ENCODE measurements around the gene PCBP1.

The PCBP1 gene

DNA sequence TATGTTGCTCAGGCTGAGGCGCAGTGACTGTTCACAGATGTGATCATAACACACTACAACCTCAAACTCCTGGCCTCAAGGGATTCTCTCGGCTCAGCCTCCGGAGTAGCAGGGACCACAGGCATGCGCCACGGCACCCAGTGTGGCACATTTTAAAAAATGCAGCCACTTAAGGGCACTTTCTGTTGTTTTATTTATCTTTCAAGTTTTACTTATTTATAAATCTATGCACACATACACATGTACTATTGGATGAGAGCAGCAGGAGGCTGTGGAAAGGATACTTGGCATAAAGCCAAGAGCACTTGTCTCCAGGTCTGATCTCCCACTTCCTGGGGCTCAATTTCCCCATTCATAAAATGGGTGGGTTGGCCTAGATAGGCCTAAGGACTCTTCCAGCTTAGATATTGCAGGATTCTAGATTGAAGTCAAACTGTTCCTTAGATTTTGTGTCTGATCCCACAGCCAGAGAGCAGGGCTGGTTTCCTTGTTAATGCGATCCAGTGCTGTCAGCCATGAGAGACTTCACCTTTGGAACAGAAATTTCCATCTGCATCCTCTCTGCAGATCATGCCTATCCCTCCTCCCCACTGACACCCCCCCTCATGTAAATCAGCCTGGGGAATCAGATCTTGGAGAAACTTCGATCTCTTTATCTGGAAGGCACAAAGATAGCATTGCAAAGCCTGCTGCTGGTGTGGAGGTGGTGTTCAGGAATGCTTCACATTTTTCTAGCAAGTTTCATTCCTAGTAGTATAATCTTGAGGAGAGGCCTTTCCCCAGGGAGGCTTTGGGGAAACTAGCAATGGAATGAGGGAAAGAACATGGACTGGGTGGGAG is 24.7 kb downstream of the PCBP1 start:
- in situ Hi-C loops (cut with HindIII; ENCODE audit: low pct_unique_long_range_greater_than_20kb, low sequenced_read_pairs): no loop called here
- TF ChIP-seq JUND (IDR thresholded peaks at IDR 0.05; ENCODE audit: low read depth): no peak
- DNase-seq (ENCODE audit: low read depth in 1 of 2, low spot score in 1 of 2): no peak

DNA sequence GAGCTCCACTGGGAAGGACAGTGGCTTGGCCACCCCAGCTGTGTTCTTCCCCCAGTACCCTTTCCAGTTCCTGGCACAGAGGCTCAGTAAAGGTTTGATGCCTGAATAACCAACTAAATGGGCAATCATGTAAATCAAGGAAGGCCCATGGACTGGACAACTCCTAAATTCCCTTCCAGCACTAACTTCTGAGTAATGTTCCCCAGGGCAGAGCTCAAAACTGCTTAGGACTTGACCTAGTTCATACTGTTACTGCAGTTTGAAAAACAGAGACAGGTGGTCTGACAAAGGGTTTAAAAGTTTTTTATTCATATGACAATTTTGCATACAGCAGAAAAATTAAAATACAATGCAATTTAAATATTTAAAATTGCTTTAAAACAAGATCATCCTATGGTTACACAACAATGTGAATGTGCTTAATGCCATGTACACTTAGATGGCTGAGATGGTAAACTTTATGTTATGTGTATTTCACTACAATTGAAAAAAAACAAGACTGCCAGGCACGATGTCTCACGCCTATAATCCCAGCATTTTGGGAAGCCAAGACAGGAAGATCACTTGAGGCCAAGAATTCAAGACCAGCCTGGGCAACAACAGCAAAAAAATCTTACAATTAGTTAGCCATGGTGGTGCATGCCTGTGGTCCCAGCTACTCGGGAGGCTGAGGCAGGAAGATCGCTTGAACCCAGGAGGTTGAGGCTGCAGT is 26.2 kb downstream of the PCBP1 start:
- DNase-seq (ENCODE audit: low read depth in 1 of 2, low spot score in 1 of 2): no peak
- no peak for TF ChIP-seq JUND (IDR thresholded peaks at IDR 0.05; ENCODE audit: low read depth)
- in situ Hi-C loops (cut with HindIII; ENCODE audit: low pct_unique_long_range_greater_than_20kb, low sequenced_read_pairs): no loop called here

DNA sequence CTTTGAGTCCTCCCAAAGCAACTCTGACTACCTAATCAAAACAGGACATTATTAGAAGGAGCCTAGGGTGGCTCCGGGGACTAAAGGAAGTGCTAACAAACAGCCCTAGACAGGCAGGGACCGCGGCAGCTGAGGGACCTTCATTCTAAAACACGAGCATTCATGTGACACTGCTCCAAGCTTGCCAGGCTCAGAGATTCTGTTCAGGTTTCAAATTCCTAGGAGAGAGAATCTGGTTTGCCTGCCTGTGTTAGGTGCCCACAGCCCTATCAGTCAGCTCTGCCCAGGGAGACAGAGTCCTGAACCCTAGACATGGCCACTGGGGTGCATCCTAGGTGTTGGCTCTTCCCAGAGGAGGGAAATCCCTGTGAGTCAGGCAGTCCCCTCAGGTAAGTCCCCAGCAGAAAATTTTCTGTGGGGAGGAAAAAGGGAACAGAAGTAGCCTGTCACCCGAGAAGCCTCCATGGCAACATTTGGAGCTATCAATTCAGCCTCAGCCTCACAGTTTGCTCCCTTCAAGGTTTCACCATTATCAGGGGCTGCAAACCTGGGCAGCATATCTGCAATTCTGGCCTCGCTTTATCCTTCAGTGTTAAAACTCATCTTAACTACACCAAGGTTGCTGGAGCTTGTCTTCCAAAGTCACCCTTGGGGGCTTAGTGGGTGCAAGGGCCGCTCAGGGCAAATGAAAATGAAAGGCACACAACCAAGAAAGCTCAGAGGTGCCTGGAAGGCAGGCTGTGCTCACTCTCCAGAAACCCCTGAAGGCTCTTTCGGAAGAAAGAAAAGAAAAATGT is 28.6 kb downstream of the PCBP1 start:
- TF ChIP-seq JUND (IDR thresholded peaks at IDR 0.05; ENCODE audit: low read depth): no peak
- no peak for DNase-seq (ENCODE audit: low read depth in 1 of 2, low spot score in 1 of 2)
- in situ Hi-C loops (cut with HindIII; ENCODE audit: low pct_unique_long_range_greater_than_20kb, low sequenced_read_pairs): no loop called here

- TF ChIP-seq JUND (IDR thresholded peaks at IDR 0.05; ENCODE audit: low read depth): no peak
- DNase-seq (ENCODE audit: low read depth in 1 of 2, low spot score in 1 of 2): no peak
- in situ Hi-C loops (cut with HindIII; ENCODE audit: low pct_unique_long_range_greater_than_20kb, low sequenced_read_pairs): no loop called here
These were observed 29.8 kb downstream of the PCBP1 start for GRCh38 chr2:70116936-70117552.

DNA sequence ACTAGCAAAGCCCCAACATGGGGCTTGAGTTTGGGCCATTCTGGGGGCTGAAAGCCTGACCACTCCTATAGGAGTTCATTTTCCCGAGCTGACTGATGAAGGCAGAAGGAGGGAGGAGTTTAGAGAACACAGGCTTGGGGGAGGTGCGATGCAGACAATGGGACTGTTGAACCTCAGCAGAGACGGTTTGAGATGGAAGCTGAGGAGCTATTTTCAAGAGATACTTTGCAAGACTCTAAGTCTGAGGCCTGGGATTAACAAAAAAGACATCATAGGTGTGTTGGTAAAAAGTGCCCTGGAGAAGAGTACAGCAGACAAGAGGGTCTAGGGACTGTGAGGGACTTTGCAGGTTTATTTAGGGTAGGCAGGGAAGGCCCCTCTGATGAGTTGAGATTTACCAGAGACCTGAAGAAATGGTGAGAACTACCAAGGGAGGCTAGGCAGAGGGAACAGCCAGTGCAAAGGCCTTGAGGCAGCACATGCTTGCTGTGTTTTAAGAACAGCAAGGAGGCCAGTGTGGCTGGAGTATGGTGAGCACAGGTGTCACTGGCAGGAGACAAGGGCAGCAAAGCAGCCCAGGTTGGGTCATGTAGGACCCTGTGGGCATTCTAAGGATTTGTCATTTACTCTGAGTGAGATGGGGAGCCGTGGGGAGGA is 31.6 kb downstream of the PCBP1 start:
- no peak for DNase-seq (ENCODE audit: low read depth in 1 of 2, low spot score in 1 of 2)
- no peak for TF ChIP-seq JUND (IDR thresholded peaks at IDR 0.05; ENCODE audit: low read depth)
- in situ Hi-C loops (cut with HindIII; ENCODE audit: low pct_unique_long_range_greater_than_20kb, low sequenced_read_pairs): no loop called here

DNA sequence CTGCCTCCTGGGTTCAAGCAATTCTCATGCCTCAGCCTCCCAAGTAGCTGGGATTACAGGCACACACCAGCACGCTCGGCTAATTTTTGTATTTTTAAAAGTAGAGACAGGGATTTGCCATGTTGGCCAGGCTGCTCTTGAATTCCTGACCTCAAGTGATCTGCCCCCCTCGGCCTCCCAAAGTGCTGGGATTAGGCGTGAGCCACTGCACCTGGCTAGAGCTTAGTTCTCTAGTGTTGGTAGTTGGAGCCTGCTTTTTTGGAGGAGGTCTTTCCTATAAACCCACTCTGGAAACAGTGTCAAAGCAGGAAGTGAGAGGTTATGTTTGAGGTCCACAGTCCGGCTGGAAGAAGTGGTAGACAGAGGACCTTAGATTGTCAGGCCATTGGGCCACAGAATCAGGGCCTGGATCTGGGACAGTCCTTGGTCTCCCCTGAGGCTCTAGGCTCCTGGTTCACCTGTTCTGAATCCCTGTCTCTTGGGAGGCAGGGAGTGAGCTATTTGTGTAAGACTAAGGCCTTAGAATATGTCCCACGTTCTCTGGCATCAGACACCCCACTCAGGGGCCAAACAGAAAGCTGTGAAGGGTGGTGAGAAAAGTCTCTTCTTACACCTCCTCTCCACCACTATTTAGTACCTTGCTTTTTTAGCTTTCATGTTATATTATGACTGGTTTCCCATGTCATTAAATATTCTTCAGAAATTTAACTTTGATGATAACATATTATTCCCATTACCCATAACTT is 34.5 kb downstream of the PCBP1 start:
- DNase-seq (ENCODE audit: low read depth in 1 of 2, low spot score in 1 of 2): no peak
- in situ Hi-C loops (cut with HindIII; ENCODE audit: low pct_unique_long_range_greater_than_20kb, low sequenced_read_pairs): no loop called here

GRCh38 chr2:70122470-70122869 is 35.2 kb downstream of the PCBP1 start:
- TF ChIP-seq JUND (IDR thresholded peaks at IDR 0.05; ENCODE audit: low read depth): no peak
- in situ Hi-C loops (cut with HindIII; ENCODE audit: low pct_unique_long_range_greater_than_20kb, low sequenced_read_pairs): no loop called here
- DNase-seq (ENCODE audit: low read depth in 1 of 2, low spot score in 1 of 2): no peak

More for the DNA sequence above, 34.5 kb downstream of the PCBP1 start:
- TF ChIP-seq JUND (IDR thresholded peaks at IDR 0.05; ENCODE audit: low read depth): no peak

DNA sequence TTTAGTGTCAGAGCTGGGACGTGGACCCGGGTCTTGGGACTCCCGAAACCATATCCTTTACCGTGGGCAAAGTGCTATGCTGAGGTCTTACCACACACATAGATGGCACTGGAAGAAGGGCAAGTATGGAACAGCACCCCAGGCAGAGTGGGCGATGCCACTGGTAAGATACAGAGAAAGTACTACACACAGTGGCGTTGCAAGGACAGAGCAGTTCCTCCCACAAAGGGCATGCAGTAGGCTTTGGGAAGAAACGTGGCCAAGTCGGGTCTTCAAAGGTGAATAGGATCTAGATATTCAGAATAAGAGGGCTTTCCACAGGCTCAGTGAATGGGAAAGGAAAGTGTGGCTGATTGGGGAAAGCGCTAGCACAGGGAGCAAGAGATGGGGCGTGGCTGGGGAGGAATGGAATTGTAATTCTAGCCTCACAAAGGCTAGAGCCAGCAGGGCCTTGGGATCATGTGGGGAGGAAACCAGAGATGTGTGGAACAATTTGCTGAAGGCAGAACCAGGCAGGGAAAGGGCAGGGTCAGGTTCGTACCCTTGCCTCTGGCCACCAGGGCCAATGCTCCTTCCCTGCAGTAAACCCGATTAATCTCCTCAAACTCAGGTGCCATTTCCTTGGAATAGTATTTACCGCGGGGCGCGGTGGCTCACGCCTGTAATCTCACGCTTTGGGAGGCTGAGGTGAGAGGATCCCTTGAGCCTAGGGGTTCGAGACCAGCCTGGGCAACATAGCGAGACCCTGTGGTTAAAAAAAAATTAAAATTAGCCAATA is 36.0 kb downstream of the PCBP1 start:
- no peak for TF ChIP-seq JUND (IDR thresholded peaks at IDR 0.05; ENCODE audit: low read depth)

GRCh38 chr2:70123829-70124116 is 36.5 kb downstream of the PCBP1 start:
- TF ChIP-seq JUND (IDR thresholded peaks at IDR 0.05; ENCODE audit: low read depth): no peak
- DNase-seq (ENCODE audit: low read depth in 1 of 2, low spot score in 1 of 2): no peak
- in situ Hi-C loops (cut with HindIII; ENCODE audit: low pct_unique_long_range_greater_than_20kb, low sequenced_read_pairs): no loop called here

More for the DNA sequence above, 36.0 kb downstream of the PCBP1 start:
- peak in 1 of 2 experiments; percentile 78 for DNase-seq (ENCODE audit: low read depth in 1 of 2, low spot score in 1 of 2)
- in situ Hi-C loops (cut with HindIII; ENCODE audit: low pct_unique_long_range_greater_than_20kb, low sequenced_read_pairs): no loop called here

DNA sequence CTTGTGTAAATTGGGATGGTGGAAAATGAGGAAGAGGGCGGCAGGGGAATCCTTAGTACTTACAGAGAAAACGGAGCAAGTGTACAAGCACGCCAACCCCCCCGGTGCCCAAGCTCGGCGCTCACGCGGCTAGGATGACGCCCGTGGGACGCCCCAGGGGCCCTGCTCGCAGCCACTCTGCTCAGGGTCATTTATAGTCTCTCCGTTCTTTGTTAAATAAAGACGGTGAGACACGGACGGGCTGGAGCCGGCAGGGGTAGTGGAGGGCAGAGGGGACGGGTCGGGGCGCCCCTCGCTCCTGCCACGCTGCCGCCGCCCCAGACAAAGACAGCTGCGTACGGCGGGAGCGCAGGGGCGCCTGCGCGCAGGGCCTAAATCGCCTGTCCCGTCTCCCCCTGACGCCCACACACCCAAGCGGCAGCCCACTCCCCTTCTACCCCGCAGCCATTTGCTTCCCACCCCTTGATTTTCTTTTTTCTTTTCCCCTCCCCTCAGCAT is 37.8 kb downstream of the PCBP1 start:
- peak in 1 of 2 experiments; percentile 58 for DNase-seq (ENCODE audit: low read depth in 1 of 2, low spot score in 1 of 2)
- in situ Hi-C loops (cut with HindIII; ENCODE audit: low pct_unique_long_range_greater_than_20kb, low sequenced_read_pairs): no loop called here
- TF ChIP-seq JUND (IDR thresholded peaks at IDR 0.05; ENCODE audit: low read depth): no peak

DNA sequence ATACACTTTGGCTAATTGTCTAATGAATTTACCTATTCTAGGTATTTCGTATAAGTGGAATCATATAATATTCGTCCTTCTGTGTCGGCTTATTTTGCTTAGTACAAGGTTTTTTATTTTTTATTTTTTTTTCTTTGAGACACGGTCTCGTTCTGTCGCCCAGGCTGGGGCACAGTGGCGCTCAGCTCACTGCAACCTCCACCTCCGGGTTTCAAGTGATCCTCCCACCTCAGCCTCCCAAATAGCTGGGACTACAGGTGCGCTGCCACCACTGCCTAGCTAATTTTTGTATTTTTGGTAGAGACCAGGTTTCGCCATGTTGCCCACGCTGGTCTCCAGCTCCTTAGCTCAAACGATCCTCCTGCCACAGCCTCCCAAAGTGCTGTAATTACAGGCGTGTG is 38.2 kb downstream of the PCBP1 start:
- in situ Hi-C loops (cut with HindIII; ENCODE audit: low pct_unique_long_range_greater_than_20kb, low sequenced_read_pairs): no loop called here
- DNase-seq (ENCODE audit: low read depth in 1 of 2, low spot score in 1 of 2): no peak
- no peak for TF ChIP-seq JUND (IDR thresholded peaks at IDR 0.05; ENCODE audit: low read depth)

Data from T47D (cell line).